Activated naive CD4-positive, alpha-beta T cell treated with anti-CD3 and anti-CD28 coated beads, Interleukin-2, amount 50 U/mL, for 16 hours (primary cell): ENCODE measurements around the gene DDX50.
"Not testable (repeated sequence)": the region's sequence is repeated elsewhere in the genome, so short reads cannot be mapped to it uniquely, and the experiment has no call there.

ENCODE experiments used
- DNase-seq: peaks from one replicate; pipeline ENCODE4 v3.0.0-alpha.2; 2020

DDX50 gene

DNA sequence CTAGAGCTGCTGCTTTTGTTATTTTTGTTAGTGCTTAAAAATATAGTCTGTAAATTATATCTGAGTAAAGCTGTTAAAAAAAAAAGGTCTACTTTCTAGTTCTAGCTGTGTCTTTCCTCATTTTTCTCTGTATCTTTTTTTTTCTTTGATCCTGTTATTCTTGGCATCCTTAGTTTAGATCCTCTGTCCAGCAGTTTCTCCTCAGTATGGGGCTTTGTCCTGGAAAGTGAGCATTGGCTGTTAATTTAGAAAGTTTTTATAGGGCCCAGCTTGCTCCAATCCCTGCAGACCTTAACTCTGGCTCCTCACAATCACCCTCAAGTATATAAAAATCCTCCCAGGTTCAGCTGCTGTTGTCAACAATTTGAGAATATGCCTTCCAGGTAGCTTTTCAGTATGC lies 23.5 kb downstream of the DDX50 start:
- no peak for DNase-seq

DNA sequence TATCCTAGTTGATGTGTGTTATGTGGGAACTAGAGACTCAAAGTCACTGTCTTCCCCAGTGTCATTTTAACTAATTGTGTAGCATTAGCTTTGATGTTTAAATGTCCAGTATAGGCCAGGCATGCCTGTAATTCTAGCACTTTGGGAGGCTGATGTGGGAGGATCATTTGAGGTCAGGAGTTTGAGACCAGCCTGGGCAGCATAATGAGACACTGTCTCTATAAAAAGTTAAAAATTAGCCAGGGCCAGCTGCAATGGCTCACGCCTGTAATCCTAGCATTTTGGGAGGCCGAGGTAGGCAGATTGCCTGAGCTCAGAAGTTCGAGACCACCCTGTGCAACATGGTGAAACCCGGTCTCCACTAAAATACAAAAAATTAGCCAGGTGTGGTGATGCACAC lies 24.4 kb downstream of the DDX50 start:
- no peak for DNase-seq

DNA sequence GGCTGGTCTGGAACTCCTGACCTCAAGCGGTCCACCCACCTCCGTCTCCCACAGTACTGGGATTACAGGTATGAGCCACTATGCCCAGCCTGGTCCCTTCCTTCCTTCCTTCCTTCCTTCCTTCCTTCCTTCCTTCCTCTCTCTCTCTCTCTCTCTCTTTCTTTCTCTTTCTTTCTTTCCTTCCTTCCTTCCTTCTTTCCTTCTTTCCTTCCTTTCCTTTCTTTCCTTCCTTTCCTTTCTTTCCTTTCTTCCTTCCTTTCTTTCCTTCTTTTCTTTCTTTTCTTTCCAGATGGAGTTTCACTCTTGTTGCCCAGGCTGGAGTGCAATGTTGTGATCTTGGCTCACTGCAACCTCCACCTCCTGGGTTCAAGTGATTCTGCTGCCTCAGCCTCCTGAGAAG lies 28.0 kb downstream of the DDX50 start:
- not testable (repeated sequence) for DNase-seq

DNA sequence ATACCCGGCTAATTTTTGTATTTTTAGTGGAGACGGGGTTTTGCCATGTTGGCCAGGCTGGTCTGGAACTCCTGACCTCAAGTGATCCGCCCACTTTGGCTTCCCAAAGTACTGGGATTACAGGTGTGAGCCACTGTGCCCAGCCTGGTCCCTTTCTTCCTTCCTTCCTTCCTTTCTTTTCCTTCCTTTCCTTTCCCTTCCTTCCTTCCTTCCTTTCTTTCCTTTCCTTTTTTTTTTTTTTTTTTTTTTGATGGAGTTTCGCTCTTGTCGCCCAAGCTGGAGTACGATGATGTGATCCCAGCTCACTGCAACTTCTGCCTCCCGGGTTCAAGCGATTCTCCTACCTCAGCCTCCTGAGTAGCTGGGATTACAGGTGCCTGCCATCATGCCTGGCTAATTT lies 28.8 kb downstream of the DDX50 start:
- not testable (repeated sequence) for DNase-seq

DNA sequence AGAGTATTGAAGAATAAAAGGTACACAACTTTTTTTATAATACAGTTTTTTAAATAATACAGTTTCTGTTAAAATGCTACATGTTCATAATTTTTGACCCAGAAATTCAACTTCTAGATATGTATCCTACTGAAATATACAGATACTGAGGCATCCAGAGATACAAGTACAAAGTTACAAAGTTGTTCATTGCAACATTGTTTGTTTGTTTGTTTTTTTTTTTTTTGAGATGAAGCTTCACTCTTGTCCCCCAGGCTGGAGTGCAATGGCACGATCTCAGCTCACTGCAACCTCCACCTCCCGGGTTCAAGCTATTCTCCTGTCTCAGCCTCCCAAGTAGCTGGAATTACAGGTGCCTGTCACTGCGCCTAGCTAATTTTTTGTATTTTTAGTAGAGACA lies 31.7 kb downstream of the DDX50 start:
- DNase-seq: not testable (repeated sequence)

DNA sequence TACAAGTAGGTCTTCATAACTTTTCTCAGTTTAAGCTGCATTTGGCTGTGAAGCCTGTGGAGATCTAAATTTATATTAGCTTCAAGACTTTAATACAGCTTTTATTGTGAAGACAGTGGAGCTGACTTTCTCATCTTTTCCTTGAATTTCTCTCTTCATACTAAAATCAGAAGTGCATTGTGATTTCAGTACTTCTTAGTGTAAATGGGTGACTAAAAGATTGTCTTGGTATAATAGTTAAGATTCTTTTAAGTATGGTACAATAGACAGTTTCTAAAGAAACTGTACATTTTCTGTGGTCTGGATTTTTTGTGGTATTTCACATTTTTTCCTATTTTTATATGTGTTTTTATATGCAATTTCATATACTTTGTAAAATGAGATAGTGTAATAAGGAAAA lies 33.9 kb downstream of the DDX50 start:
- DNase-seq: no peak

DNA sequence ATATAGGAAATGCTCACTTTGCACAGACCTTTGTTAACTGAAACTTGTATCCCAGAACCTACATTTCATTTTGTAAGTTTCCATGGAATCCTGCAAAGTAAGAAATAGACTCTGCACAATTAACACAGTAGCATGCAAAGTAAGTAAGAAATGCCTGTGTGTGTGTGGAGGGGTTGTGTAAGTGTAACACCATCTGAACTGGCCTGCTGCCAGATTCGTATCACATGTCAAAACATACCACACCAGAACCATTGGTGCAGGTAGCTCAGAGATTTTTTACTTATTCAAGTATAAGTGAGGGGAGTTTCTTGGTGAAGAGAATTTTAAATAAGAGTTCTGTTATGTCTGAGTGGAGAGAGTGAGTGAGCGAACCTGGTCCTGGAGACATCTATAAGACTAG lies 37.0 kb downstream of the DDX50 start:
- no peak for DNase-seq

DNA sequence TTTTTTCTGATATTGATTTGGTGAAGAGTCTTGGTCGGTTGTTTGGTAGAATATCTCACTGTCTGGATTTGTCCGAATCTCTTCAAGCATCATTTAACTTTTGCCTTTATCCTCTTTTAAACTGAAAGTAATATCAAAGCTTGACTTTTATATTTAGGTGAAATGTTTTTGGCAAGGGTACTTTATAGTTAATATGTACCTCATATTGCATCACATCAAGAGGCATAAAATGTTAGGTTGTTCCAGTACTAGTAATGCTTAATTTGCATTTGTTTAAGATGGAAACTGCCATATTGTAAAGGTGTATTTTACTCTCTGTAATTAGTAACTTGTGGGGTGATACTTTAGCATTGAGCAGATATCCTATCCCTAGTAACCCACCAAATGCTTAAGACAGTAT lies 37.8 kb downstream of the DDX50 start:
- DNase-seq: no peak

DNA sequence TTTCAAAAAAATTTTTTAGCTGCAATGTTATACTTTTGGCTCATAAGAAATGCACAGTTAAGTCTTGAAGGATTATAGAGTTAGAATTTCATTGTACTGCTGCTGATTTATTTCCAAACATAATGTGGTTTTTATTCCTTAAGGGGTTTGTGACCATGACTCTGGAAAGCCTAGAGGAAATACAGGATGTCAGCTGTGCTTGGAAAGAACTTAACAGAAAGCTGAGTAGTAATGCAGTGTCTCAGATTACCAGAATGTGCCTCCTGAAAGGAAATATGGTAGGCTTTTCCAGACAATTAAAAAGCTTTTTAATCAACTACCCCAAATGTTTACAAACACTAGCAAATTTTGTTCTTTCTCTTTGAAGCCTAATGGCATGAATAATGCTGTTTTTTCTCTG lies 39.8 kb downstream of the DDX50 start:
- DNase-seq: not testable (repeated sequence)

DNA sequence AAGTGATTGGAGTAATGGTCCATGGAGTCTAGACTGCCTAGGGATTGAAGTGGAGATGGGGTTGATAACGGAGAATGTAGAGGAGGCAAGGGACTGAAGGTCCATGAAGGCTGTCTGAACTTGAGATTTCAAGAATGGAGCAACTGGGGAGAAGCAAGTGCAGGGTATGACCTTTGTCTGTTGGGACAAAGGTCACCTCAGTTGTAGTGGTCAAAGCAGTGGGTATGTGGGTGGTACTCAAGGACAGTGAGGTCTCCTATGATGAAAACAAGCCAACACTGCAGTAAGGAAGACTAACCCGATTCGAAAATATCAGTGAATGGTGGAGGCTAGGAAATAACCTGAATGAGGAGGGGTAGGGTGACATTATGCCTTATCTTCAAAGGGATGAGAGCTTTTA lies 49.5 kb downstream of the DDX50 start:
- no peak for DNase-seq

DNA sequence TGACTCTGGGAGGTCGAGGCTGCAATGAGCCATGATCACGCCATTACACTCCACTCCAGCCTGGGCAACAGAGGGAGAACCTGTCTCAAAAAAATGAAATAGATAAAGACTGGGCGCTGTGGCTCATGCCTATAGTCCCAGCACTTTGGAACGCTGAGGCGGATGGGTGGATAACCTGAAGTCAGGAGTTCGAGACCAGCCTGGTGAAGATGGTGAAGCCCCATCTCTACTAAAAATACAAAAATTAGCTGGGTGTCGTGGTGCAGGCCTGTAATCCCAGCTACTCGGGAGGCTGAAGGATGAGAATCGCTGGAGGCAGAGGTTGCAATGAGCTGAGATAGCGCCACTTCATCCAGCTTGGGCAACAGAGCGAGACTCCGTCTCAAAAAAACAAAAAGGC lies 53.8 kb downstream of the DDX50 start:
- DNase-seq: no peak

DNA sequence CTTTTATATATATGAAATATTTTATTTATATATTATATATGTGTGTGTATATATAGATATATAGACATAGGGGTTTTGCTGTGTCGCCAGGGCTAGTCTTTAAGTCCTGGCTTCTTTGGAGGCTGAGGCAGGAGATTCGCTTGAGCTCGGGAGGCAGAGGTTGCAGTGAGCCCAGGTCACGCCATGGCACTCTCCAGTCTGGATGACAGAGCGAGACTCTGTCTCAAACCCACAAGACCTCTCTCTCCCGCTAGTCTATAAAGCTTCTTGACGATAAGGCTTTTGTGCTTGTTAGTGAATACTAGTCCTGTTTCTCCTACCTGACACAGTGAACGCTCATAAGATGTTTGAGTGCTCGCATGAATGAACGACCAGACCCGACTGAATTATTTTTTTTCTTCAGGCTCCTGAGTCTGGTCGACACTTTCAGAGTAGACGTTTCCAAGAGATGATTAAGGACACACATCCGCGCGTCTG lies 54.3 kb downstream of the DDX50 start:
- peak; percentile 31 for DNase-seq

DNA sequence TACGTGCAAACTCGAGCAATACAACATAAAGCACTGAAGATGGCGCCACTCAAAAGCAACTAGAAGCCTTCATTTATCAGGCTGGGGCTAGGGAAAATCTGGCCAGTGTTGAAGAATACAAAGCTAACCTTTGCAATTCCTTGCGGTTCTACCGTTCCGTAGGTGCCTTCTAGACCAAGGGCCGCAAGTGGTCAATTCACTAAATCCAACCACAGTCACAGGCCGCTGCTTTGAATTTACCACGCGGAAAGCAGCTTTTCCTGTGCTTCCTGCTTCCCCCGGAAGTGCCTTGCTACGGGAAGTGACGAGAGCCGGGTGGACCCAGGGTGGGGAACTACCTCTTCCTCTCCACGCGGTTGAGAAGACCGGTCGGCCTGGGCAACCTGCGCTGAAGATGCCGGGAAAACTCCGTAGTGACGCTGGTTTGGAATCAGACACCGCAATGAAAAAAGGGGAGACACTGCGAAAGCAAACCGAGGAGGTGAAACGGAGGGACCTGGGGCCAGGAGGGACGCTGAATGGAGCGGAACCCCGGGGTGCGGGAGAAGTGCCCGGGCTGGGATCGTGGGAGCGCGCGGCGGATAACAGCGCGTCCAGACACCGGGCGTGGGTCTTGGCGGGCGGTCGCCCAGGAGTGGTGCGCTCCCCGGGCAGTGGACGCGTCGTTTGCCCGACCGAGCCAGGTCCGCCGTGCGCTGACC lies 54.9 kb downstream of the DDX50 start, which contains the start of gene DDX21:
TSS of gene DDX21 (plus strand) at position 339 of the 701 bp plus-strand sequence. CDS start at position 395, 56 bp downstream.
- peak; percentile 90 for DNase-seq

DNA sequence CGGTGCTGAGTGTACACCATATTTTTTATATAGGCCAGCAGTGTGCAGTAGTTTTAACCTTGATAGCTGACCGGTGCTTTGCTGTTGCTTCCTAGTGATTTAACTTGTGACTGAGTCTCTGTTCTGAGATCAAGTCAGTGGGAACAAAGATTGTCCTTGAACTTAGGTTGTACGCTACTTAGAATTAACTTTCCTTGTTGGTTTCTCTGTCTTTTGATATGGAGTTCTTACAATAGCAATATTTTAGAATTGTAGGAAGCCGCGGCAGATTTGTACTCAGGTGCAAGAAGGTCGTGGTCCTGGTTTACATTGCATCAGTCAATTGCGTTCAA lies 56.1 kb downstream of the DDX50 start:
- no peak for DNase-seq

DNA sequence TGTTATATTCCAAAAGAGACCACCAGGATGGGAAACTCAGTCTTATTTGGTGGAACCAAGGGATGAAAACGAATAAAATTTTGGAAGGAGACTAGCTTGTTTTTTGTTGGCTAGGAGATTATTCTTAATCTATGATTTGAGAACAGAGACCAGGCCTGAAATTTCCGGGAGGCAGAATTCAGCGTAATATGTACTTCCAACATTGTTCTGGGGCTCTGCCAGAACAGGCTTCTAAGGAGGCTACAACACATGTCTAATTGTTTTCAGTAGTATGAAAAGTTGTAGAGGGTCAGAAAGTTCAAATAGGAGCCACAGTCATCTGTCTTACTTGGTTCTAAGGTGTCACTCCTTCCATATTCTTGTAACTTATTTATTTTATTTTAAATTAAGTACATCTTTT lies 56.5 kb downstream of the DDX50 start:
- DNase-seq: no peak

DNA sequence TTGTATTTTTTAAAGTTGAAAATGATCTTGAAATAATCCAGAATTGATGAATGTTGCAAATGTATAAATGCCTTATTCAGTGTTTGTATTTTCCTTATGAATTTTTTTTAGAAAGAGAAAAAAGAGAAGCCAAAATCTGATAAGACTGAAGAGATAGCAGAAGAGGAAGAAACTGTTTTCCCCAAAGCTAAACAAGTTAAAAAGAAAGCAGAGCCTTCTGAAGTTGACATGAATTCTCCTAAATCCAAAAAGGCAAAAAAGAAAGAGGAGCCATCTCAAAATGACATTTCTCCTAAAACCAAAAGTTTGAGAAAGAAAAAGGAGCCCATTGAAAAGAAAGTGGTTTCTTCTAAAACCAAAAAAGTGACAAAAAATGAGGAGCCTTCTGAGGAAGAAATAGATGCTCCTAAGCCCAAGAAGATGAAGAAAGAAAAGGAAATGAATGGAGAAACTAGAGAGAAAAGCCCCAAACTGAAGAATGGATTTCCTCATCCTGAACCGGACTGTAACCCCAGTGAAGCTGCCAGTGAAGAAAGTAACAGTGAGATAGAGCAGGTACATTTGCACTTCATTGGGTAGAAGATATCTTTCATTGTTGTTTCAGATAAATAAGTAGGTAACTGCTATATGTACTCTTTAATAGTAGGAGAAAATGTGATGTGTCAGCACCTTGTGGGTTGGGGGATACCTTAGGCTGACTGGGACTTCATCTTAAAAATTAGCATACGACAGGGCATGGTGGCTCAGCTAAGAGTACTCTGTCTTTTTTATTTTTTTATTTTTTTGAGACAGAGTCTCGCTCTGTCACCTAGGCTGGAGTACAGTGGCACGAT lies 58.8 kb downstream of the DDX50 start:
- no peak for DNase-seq

DNA sequence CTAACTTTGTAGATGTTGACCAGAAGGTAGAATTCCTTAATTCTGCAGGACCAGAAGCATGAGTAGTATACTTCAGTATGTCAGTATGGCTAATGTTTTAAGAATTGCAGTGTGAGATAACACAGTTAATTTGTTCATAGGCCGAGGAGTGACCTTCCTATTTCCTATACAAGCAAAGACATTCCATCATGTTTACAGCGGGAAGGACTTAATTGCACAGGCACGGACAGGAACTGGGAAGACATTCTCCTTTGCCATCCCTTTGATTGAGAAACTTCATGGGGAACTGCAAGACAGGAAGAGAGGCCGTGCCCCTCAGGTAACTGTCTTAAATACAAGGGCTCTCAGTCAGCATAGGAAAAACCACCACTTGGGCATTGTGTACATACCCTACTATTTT lies 62.0 kb downstream of the DDX50 start:
- DNase-seq: no peak

DNA sequence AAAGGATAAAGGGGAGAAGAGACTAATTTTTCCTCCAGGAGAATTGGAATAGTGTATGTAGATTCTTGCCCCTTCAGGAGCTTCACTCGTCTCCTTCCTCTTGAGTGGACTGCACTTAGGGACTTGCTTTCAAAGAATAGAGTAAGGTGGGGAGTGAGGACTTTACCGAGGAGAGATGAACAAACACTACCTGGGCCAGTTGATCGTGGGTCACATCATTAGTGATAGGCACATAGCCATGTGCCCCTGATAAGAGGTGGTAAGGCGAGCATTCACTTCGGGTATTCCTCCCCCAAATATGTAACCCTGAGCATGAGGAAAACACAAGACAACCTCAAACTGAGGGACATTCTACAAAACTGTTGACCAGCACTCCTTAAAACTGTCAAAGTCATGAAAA lies 72.9 kb downstream of the DDX50 start:
- DNase-seq: no peak

DNA sequence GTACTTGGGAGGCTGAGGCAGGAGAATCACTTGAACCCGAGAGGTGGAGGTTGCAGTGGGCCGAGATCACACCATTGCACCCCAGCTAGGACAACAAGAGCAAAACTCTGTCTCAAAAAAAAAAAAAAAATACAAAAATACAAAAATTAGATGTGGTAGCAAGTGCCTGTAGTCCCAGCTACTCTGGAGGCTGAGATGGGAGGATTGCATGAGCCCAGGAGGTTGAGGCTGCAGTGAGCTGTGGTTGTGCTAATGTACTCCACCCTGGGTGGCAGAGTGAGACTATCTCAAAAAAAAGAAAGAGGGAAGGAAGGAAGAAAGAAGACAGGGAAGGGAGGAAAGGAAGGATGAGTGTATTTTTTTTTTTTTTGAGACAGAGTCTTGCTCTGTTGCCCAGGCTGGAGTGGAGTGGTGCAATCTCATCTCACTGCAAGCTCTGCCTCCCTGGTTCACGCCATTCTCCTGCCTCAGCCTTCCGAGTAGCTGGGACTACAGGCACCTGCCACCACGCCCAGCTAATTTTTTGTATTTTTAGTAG lies 74.9 kb downstream of the DDX50 start:
- not testable (repeated sequence) for DNase-seq

DNA sequence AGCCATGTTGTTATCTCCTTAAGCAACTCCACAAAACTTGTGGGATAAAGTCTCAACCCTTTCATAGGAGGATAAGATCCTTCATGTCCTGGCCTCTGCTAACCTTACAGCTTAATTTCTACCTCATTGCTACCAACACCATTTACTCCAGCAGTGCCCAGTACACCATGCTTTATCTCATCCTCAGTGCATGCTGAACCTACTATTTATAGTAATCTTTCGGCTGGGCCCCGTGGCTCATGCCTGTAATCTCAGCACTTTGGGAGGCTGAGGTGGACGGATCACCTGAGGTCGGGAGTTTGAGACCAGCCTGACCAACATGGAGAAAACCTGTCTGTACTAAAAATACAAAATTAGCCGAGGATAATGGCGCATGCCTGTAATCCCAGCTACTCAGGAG lies 78.6 kb downstream of the DDX50 start:
- DNase-seq: not testable (repeated sequence)

DNA sequence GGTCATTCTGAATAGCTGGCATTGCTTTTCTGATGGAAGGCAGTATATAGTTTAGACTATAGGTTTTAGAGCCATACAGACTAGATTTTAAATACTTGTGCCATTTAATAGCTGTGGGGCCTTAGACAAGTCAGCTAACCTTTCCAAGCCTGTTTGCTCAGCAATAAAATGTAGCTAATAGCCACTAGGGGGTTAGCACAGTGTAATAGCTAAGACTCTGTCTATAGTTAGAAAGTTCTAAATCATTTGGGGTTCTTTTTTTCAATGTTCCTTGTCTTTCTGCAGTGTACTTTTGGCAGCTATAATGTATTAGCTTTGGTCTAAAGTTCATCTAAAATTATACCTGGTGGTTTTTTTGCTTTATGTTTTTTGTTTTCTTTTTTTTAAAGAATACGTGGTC lies 80.0 kb downstream of the DDX50 start:
- DNase-seq: no peak

DNA sequence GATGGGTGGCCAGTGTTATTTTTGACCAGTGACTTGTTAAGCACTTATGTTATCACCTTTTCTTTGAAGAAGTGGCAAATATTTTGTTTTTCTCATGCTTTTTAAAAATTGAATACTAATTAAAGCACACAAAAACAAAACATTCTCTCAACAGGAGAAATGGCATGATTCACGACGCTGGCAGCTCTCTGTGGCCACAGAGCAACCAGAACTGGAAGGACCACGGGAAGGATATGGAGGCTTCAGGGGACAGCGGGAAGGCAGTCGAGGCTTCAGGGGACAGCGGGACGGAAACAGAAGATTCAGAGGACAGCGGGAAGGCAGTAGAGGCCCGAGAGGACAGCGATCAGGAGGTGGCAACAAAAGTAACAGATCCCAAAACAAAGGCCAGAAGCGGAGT lies 81.3 kb downstream of the DDX50 start:
- DNase-seq: no peak

DNA sequence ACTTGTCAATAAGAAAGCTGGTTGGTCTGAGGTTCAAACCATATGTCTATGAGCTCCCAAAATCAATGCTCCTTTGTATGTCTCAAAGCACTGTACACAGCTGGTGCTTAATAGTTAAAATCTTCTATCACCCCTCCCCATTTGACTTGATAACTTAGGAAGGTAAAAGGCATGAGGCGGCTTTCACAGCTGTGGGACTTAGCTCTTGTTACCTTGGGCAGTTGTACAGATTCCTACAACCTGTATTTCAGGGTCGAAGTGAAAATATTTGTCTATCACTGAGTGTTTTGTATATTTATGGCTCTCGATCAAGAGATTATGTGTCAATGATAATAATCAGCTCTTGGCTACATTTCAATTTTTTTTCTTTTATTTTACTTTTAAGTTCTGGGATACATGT lies 86.5 kb downstream of the DDX50 start:
- no peak for DNase-seq
